ENCODE results near the gene CYSTM1.

- no peak for TF ChIP-seq CTCF (IDR thresholded peaks at IDR 0.05; ENCODE audit: low read depth, low read length, poor library complexity, severe bottlenecking)
- TF ChIP-seq EZH2phosphoT487 (IDR thresholded peaks at IDR 0.05; ENCODE audit: borderline replicate concordance, low read length): no peak
Observed at GRCh38 chr5:140232731-140233130, 57.7 kb downstream of the CYSTM1 start.

Data from DOHH2 (cell line).